ENCODE results near the gene PYURF. TPM values are rescaled to one million over a fixed set of nuclear protein-coding genes. Genes with fewer than 3 reads are reported as not detected.

PYURF gene
- total and polyA plus RNA-seq, 9 of the 15 experiments (the other 6 are each of a cell fraction or from before 2014, with no cell fraction given), result 22.5 to 199 (median 108) TPM

DNA sequence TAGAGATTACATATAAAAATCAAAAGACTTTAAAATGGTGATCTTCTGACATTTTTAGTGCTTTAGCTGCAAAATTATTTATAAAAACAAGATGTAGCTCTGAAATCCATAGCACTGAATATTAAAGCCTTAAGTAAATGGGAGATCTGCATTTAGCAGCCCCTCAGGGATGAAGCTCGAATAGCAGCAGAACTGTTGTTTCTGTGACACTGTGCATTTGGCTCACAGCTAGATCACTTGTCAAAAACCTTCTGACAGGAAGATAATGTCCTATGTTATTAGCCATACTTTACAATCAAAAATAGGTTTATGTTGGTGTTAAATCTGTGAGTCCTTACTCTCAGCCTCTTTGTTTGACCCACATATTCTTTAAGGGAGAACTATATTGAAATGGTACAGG, 14.1 kb upstream of the PYURF start:
- Histone ChIP-seq H3K4me3 (no peak overlapping the region), H4K20me1 (replicated peaks; ENCODE audit: control insufficient read depth, insufficient read depth, low read length) (no peaks in the 10 kb centered on the region), H3K9ac (ENCODE audit: insufficient read depth in 1 of 2, low read depth in 2 of 2, low read length in 2 of 2) (no peak overlapping the region), H3K36me3 (ENCODE audit: control insufficient read depth, insufficient read depth, low read length) (no peaks in the 10 kb centered on the region), H3K9me3 (replicated peaks; ENCODE audit: control insufficient read depth, insufficient read depth, low read depth, low read length) (no peaks in the 10 kb centered on the region), H2AFZ (ENCODE audit: low read depth, low read length) (no peak overlapping the region), H3K79me2 (ENCODE audit: control insufficient read depth, insufficient read depth, low read length) (no peaks in the 10 kb centered on the region), H3K27ac (ENCODE audit: extremely low read depth, low read depth, low read length) (no peak overlapping the region), H3K27me3 (ENCODE audit: control insufficient read depth in 2 of 2, insufficient read depth in 2 of 2, low read length in 2 of 2) (no peaks in the 10 kb centered on the region), H3K4me1 (replicated peaks in 1 of 2; ENCODE audit: control insufficient read depth in 2 of 2, insufficient read depth in 2 of 2, low read length in 2 of 2) (peaks cover 0 to 3% of the 10 kb centered on the region in 2 experiments; a peak in 1 of 5 replicates), H3K4me2 (ENCODE audit: insufficient read depth, low read length) (no peak overlapping the region), H3K9me1 (ENCODE audit: control insufficient read depth, insufficient read depth, low read length) (no peaks in the 10 kb centered on the region)
- 0% methylated on average over 1 of the region's 1 CpG for WGBS (ENCODE audit: insufficient coverage, low coverage, missing lambda C conversion rate)
- FAIRE-seq, result no peak
- ChIA-PET CTCF (ENCODE audit: low intra/inter-chr PET ratio) (no interaction called here), POLR2A (no interaction called here)
- TF ChIP-seq ZNF830 (CRISPR knock-in tag; IDR thresholded peaks at IDR 0.05), result no peak
- TF ChIP-seq HEY1 (CRISPR knock-in tag; IDR thresholded peaks at IDR 0.05; ENCODE audit: borderline replicate concordance), result no peak
- no peak for TF ChIP-seq DMBX1 (CRISPR knock-in tag; IDR thresholded peaks at IDR 0.05; ENCODE audit: borderline replicate concordance)
- no peak for ATAC-seq
- DNase-seq (ENCODE audit: extremely low read depth in 1 of 4, low spot score in 3 of 4), result no peak
- intact Hi-C loops (cut with micrococcal nuclease), result no loop called here
- no TSS peak for BruUV-seq (replicated peaks)
- in situ Hi-C loops (cut with MboI), result loop anchor here (5.0 to 25.0 kb wide), 2 partner anchors 120 to 275 kb away; no protein-coding TSS in a partner anchor

DNA sequence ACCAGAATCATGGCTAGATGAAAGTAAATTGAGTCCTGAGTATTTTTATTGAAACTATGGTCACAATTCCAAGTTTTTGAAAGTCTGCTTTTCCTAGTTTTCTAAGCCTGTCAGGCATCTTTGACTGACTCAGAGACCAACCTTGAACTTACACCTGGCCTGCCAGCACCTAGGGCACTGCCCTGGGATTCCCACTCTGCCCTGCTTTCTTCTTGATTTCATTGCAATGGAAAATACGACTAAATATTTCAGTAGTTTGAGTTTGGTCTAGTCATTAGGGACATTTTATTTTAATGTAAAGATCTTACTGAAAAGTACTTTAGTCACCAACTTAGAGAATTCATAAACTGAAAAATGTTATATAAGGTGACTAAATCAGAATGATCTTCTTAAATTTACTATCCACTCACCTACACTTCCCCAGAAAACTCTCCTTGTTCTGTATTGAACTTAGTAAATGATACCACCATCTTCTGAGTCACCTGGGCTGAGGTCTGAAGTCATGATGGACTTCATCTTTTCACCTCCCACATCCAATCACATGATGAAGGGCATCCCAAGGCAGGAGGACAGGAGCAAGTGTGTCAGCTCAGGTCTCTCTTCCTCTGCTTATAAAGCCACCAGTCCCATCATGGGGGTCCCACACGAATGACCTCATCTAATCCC, 11.6 kb upstream of the PYURF start:
- Histone ChIP-seq H4K20me1 (replicated peaks; ENCODE audit: control insufficient read depth, insufficient read depth, low read length) (no peaks in the 10 kb centered on the region), H3K4me1 (replicated peaks in 1 of 2; ENCODE audit: control insufficient read depth in 2 of 2, insufficient read depth in 2 of 2, low read length in 2 of 2) (peaks cover 0 to 3% of the 10 kb centered on the region in 2 experiments; a peak in 1 of 5 replicates), H3K9me3 (replicated peaks; ENCODE audit: control insufficient read depth, insufficient read depth, low read depth, low read length) (no peaks in the 10 kb centered on the region), H3K9ac (ENCODE audit: insufficient read depth in 1 of 2, low read depth in 2 of 2, low read length in 2 of 2) (no peak overlapping the region), H3K27me3 (ENCODE audit: control insufficient read depth in 2 of 2, insufficient read depth in 2 of 2, low read length in 2 of 2) (no peaks in the 10 kb centered on the region), H3K36me3 (ENCODE audit: control insufficient read depth, insufficient read depth, low read length) (no peaks in the 10 kb centered on the region), H3K9me1 (ENCODE audit: control insufficient read depth, insufficient read depth, low read length) (no peaks in the 10 kb centered on the region), H3K79me2 (ENCODE audit: control insufficient read depth, insufficient read depth, low read length) (no peaks in the 10 kb centered on the region), H3K27ac (ENCODE audit: extremely low read depth, low read depth, low read length) (no peak overlapping the region), H2AFZ (ENCODE audit: low read depth, low read length) (no peak overlapping the region), H3K4me2 (ENCODE audit: insufficient read depth, low read length) (no peak overlapping the region), H3K4me3 (no peak overlapping the region)
- DNase-seq (ENCODE audit: extremely low read depth in 1 of 4, low spot score in 3 of 4) (no peak), ATAC-seq (no peak), FAIRE-seq (no peak)
- no TSS peak for BruUV-seq (replicated peaks)
- TF ChIP-seq U2AF1 (optimal IDR thresholded peaks at IDR 0.05; ENCODE audit: low read depth, low read length), result no peak
- ChIA-PET POLR2A (interaction anchor here (0.9 kb wide), 1 partner anchor 11 kb away, joined by 3 read pairs; no protein-coding TSS in a partner anchor), CTCF (ENCODE audit: low intra/inter-chr PET ratio) (interaction anchor here (0.6 kb wide), 1 partner anchor 491 kb away, joined by 3 read pairs; no protein-coding TSS in a partner anchor)
- in situ Hi-C loops (cut with MboI) (loop anchor here (5.0 to 25.0 kb wide), 2 partner anchors 122 to 277 kb away; no protein-coding TSS in a partner anchor), intact Hi-C loops (cut with micrococcal nuclease) (no loop called here)
- 0% methylated on average over 2 of the region's 2 CpGs for WGBS (ENCODE audit: insufficient coverage, low coverage, missing lambda C conversion rate)

Measured in K562 (cell line).